B cell (primary cell): ENCODE results near the gene OTOGL.
"Not testable (repeated sequence)": the region's sequence is repeated elsewhere in the genome, so short reads cannot be mapped to it uniquely, and the experiment has no call there.

Experiments
- CTCF ChIP-seq: fragments of 200-600 bp; IDR thresholded peaks from one replicate; pipeline ENCODE4 v1.8.0; 2022; ENCODE audit warnings: antibody characterized with exemption, mild to moderate bottlenecking
- EZH2 ChIP-seq: IDR thresholded peaks from 2 replicates; pipeline ENCODE4 v1.6.1; 2012; ENCODE audit warnings: borderline replicate concordance, low read depth, mild to moderate bottlenecking, moderate library complexity, low read length; ENCODE audit not compliant: insufficient read depth, poor library complexity, severe bottlenecking

- not testable (repeated sequence) for TF ChIP-seq EZH2, CTCF
Measured at GRCh38 chr12:80083892-80084614, 15.3 kb upstream of the OTOGL start.
